Endodermal cell (in vitro differentiated cells): Measurements from ENCODE around the gene TBC1D9B. TPM values are rescaled to one million over a fixed set of nuclear protein-coding genes. Genes with fewer than 3 reads are reported as not detected.
A peak's percentile ranks its signal among the peaks of the same experiment; 100 is the strongest.

Experiments used
- DNase-seq: peaks from one replicate; pipeline ENCODE4 v3.0.0-alpha.2; 2017
- H3K27ac ChIP-seq: 2 replicates; pipeline ENCODE4 v1.5.1; 2013; ENCODE audit warnings: mild to moderate bottlenecking, low read depth, low read length, moderate library complexity
- H3K27me3 ChIP-seq: 2 replicates; pipeline ENCODE4 v1.6.1; 2013; ENCODE audit warnings: mild to moderate bottlenecking, low read length, moderate library complexity; ENCODE audit not compliant: insufficient read depth, control insufficient read depth, poor library complexity, severe bottlenecking
- H3K36me3 ChIP-seq: 2 replicates; pipeline ENCODE4 v1.7.0; 2013; ENCODE audit warnings: mild to moderate bottlenecking, low read length, moderate library complexity; ENCODE audit not compliant: control insufficient read depth, insufficient read depth
- H3K4me1 ChIP-seq: one replicate; pipeline ENCODE4 v1.7.0; 2013; ENCODE audit warnings: low read length; ENCODE audit not compliant: control insufficient read depth, insufficient read depth
- H3K4me3 ChIP-seq: 2 replicates; pipeline ENCODE4 v1.5.1; 2013; ENCODE audit warnings: mild to moderate bottlenecking, low read length, moderate library complexity
- H3K9ac ChIP-seq: 2 replicates; pipeline ENCODE4 v1.6.1; 2013; ENCODE audit warnings: mild to moderate bottlenecking, low read length, moderate library complexity; ENCODE audit not compliant: poor library complexity, severe bottlenecking; ENCODE audit errors: extremely low read depth
- H3K9me3 ChIP-seq: 2 replicates; pipeline ENCODE4 v1.6.1; 2013; ENCODE audit warnings: mild to moderate bottlenecking, low read length, moderate library complexity; ENCODE audit not compliant: control insufficient read depth
- H3K27ac Mint-ChIP-seq: 2 replicates; pipeline ENCODE4 v1.8.0; 2020; ENCODE audit warnings: mixed read lengths
- H3K27me3 Mint-ChIP-seq: 2 replicates; pipeline ENCODE4 v1.8.0; 2021; ENCODE audit warnings: mild to moderate bottlenecking, mixed read lengths; ENCODE audit not compliant: insufficient read depth
- H3K36me3 Mint-ChIP-seq: 2 replicates; pipeline ENCODE4 v1.8.0; 2020; ENCODE audit warnings: low read depth, mixed read lengths
- H3K4me1 Mint-ChIP-seq: 2 replicates; pipeline ENCODE4 v1.8.0; 2020; ENCODE audit warnings: mixed read lengths
- H3K4me3 Mint-ChIP-seq: 2 replicates; pipeline ENCODE4 v1.8.0; 2020; ENCODE audit warnings: mild to moderate bottlenecking, moderate library complexity, mixed read lengths
- H3K9me3 Mint-ChIP-seq: 2 replicates; pipeline ENCODE4 v1.8.0; 2020; ENCODE audit warnings: mild to moderate bottlenecking, mixed read lengths
- WGBS, 2 experiments: methylation state at CpG; one replicate each; pipeline versions ENCODE4 v1.1.5 to v1.1.7; 2013; ENCODE audit warnings: missing lambda C conversion rate in 2 of 2, mixed read lengths in 1 of 2; ENCODE audit not compliant: insufficient coverage in 1 of 2, insufficient read length in 1 of 2; 5-methylcytosine and 5-hydroxymethylcytosine counted together
- total RNA-seq, 2 donors: library from RNA; stranded (reverse); fragmentation: NEBNext Ultra II Directional in 1 of 2; extraction: Animal tissue kit (Norgen Biotek cat#: 25700) in 1 of 2; gene quantifications; 2 replicates in 1 of 2; 3 replicates in 1 of 2; pipeline ENCODE4 v1.2.1, GENCODE V29; 2021
- TF ChIP-seq, protein P1 (sequence below): fragments of 200-600 bp; sonication (generic); conservative IDR thresholded peaks from 2 replicates; pipeline ENCODE4 v1.5.0; 2021; ENCODE audit warnings: antibody characterized with exemption, mild to moderate bottlenecking

Gene TBC1D9B
- total RNA-seq, 2 donors from 2014 or later = 118 to 127 TPM

DNA sequence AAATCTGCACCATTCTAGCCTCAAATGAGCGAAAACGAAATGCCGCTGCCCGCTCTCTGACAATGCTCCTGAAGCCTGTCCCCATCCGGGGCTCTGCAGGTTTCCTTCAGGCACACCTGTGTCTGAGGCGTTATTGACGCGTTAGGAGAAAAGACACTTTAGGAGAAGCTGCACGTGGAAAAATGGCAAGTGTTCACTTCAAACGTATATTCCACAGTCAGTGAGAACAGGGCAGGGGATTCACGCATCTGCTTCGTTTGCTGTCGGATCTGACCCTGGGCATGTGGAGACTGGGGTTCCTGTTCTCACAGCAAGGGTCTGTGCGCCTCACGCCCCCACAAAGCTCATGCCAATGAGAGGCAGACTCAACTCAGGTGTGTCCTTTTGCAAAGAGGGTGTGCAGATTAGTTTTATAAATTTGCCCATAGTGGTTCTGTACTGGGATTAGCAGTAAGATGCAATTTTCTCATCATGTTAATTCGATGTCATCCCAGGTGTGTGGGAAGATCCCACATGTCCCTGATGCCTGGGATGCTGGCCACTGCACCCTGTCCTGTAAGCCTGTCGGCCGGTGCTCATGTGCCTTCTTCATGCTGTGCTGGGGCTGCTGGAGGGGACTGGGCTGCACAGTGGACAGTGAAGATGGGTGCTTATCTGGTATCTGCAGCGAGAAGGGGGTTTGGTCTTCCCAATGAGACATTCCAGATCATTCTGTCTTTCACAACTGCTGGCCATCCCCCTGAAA lies 11.2 kb upstream of the TBC1D9B start:
- Histone ChIP-seq H3K9me3 (no peaks in the 10 kb centered on the region), H3K4me3 (no peak overlapping the region), H3K4me1 (no peaks in the 10 kb centered on the region), H3K36me3 (no peaks in the 10 kb centered on the region), H3K27me3 (no peaks in the 10 kb centered on the region), H3K9ac (no peak overlapping the region), H3K27ac (no peak overlapping the region)
- H3K27ac Mint-ChIP-seq = no peak overlapping the region
- no peaks in the 10 kb centered on the region for H3K4me1 Mint-ChIP-seq
- H3K9me3 Mint-ChIP-seq = no peaks in the 10 kb centered on the region
- H3K36me3 Mint-ChIP-seq = peaks cover 10% of the 10 kb centered on the region
- no peak for DNase-seq
- TF ChIP-seq, protein P1, sequence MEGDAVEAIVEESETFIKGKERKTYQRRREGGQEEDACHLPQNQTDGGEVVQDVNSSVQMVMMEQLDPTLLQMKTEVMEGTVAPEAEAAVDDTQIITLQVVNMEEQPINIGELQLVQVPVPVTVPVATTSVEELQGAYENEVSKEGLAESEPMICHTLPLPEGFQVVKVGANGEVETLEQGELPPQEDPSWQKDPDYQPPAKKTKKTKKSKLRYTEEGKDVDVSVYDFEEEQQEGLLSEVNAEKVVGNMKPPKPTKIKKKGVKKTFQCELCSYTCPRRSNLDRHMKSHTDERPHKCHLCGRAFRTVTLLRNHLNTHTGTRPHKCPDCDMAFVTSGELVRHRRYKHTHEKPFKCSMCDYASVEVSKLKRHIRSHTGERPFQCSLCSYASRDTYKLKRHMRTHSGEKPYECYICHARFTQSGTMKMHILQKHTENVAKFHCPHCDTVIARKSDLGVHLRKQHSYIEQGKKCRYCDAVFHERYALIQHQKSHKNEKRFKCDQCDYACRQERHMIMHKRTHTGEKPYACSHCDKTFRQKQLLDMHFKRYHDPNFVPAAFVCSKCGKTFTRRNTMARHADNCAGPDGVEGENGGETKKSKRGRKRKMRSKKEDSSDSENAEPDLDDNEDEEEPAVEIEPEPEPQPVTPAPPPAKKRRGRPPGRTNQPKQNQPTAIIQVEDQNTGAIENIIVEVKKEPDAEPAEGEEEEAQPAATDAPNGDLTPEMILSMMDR = no peak
- H3K4me3 Mint-ChIP-seq = no peak overlapping the region
- WGBS, 2 experiments = 89 to 90% methylated on average over 17 to 19 of the region's 19 CpGs
- no peaks in the 10 kb centered on the region for H3K27me3 Mint-ChIP-seq

DNA sequence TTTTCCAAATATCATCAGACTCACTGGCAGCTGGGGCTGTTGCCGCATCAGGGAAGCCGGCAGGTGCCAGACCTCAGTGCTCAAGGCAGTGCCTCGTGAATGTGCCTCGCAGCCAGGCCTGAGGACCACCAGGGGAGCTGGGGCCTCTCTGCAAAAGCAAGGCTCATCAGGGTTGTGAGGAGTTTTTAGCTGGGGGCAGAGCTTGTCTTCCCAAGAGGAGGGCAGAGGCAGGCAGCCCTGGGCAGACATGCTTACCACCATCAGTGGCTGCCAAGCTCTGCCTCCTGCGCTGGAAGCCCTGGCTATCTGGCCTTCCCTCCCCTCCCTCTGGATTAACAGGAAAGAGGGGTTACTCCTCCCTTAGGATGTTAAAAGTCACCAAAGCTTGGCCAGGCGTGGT lies 8.8 kb upstream of the TBC1D9B start:
- peak; percentile 68 for DNase-seq
- no peak overlapping the region for H3K27ac ChIP-seq
- Mint-ChIP-seq H3K27ac (no peak overlapping the region), H3K36me3 (peaks cover 10% of the 10 kb centered on the region), H3K4me3 (no peak overlapping the region), H3K4me1 (no peaks in the 10 kb centered on the region), H3K27me3 (no peaks in the 10 kb centered on the region), H3K9me3 (no peaks in the 10 kb centered on the region)
- no peaks in the 10 kb centered on the region for H3K27me3 ChIP-seq
- no peaks in the 10 kb centered on the region for H3K36me3 ChIP-seq
- H3K4me3 ChIP-seq = no peak overlapping the region
- H3K4me1 ChIP-seq = no peaks in the 10 kb centered on the region
- H3K9me3 ChIP-seq = no peaks in the 10 kb centered on the region
- 78 to 87% methylated on average over 6 of the region's 6 CpGs for WGBS, 2 experiments
- TF ChIP-seq, protein P1 = no peak
- no peak overlapping the region for H3K9ac ChIP-seq

DNA sequence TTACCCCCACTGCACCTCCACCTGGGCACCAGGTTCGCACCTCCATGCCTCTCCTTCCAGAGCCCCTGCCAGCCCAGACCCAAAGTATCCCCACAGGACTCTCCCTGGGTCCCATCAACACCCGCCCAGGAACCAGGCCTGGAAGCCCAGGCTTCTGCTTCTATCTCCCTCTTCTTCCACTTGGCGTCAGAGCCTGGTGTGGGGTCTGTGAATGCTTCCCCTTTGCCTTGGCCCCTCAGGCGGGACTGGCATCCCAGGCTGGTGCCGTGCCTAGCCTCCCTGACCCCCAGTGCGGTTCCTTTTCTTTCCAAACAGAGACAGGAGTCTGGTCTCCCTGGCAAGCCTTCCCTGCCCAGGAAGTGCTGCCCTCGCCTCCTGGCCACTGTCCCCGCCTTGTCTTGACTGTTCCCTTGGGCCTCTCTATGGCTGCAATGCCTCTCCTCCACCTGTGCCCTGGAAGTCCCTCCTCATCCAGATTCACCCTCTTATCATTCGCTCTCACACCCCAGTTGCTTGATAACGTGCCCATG lies 7.8 kb upstream of the TBC1D9B start:
- Histone ChIP-seq H3K9me3 (no peaks in the 10 kb centered on the region), H3K27me3 (no peaks in the 10 kb centered on the region), H3K4me1 (no peaks in the 10 kb centered on the region), H3K9ac (no peak overlapping the region), H3K36me3 (no peaks in the 10 kb centered on the region), H3K27ac (no peak overlapping the region), H3K4me3 (no peak overlapping the region)
- Mint-ChIP-seq H3K27ac (no peak overlapping the region), H3K36me3 (peaks cover 10% of the 10 kb centered on the region), H3K4me3 (no peak overlapping the region), H3K27me3 (no peaks in the 10 kb centered on the region), H3K4me1 (no peaks in the 10 kb centered on the region), H3K9me3 (no peaks in the 10 kb centered on the region)
- WGBS, 2 experiments = 91 to 97% methylated on average over 7 to 10 of the region's 10 CpGs
- TF ChIP-seq, protein P1 = no peak
- no peak for DNase-seq
